Neural crest cell (in vitro differentiated cells): Measurements from ENCODE around the gene GIT2. TPM values are rescaled to one million over a fixed set of nuclear protein-coding genes. Genes with fewer than 3 reads are reported as not detected.

Experiments used
- DNase-seq: peaks from one replicate; pipeline ENCODE4 v3.0.0; 2021; ENCODE audit warnings: low read depth, mixed read lengths, low spot score
- H3K27ac Mint-ChIP-seq: one replicate; pipeline ENCODE4 v1.8.0; 2021; ENCODE audit warnings: mild to moderate bottlenecking, mixed read lengths; ENCODE audit not compliant: unreplicated experiment
- H3K27me3 Mint-ChIP-seq: 2 replicates; pipeline ENCODE4 v1.8.0; 2021; ENCODE audit warnings: low read depth, mild to moderate bottlenecking, mixed read lengths
- H3K36me3 Mint-ChIP-seq: 2 replicates; pipeline ENCODE4 v1.8.0; 2021; ENCODE audit warnings: low read depth, mild to moderate bottlenecking, mixed read lengths
- H3K4me1 Mint-ChIP-seq: 2 replicates; pipeline ENCODE4 v1.8.0; 2021; ENCODE audit warnings: mixed read lengths
- H3K4me3 Mint-ChIP-seq: one replicate; pipeline ENCODE4 v1.8.0; 2021; ENCODE audit warnings: mild to moderate bottlenecking, mixed read lengths
- H3K9me3 Mint-ChIP-seq: 2 replicates; pipeline ENCODE4 v1.8.0; 2021; ENCODE audit warnings: mixed read lengths
- CTCF ChIP-seq: fragments of 200-600 bp; sonication (generic); conservative IDR thresholded peaks from 2 replicates; pipeline ENCODE4 v1.5.0; 2021; ENCODE audit warnings: antibody characterized with exemption, mild to moderate bottlenecking
- total RNA-seq: library from RNA; stranded (reverse); gene quantifications from 2 replicates; pipeline ENCODE4 v1.2.1, GENCODE V29; 2021

GIT2 gene
- total RNA-seq, 1 donor from 2014 or later: 31.1 TPM

GRCh38 chr12:109880938-109881337 lies 115.2 kb downstream of the GIT2 start:
- Mint-ChIP-seq H3K9me3 (no peaks in the 10 kb centered on the region), H3K27ac (no peak overlapping the region), H3K4me3 (peak overlapping the region; percentile 93), H3K27me3 (peaks cover 41% of the 10 kb centered on the region), H3K4me1 (peaks cover 39% of the 10 kb centered on the region), H3K36me3 (no peaks in the 10 kb centered on the region)
- no peak for TF ChIP-seq CTCF
- DNase-seq: no peak

GRCh38 chr12:109880043-109880931 lies 115.9 kb downstream of the GIT2 start, which contains the start of gene GLTP:
TSS of gene GLTP (minus strand) at chr12:109880541. CDS start at chr12:109880374, 167 bp downstream.
- peak within 1 kb of the TSS; percentile 85 for H3K27ac Mint-ChIP-seq
- H3K9me3 Mint-ChIP-seq: no peaks in the 10 kb centered on the region
- peak within 1 kb of the TSS; percentile 95 for H3K4me3 Mint-ChIP-seq
- peaks cover 41% of the 10 kb centered on the region for H3K27me3 Mint-ChIP-seq
- H3K4me1 Mint-ChIP-seq: peaks cover 45% of the 10 kb centered on the region
- H3K36me3 Mint-ChIP-seq: no peaks in the 10 kb centered on the region
- TF ChIP-seq CTCF: peak; percentile 64
- DNase-seq: peak; percentile 76

Other genes starting within 250 kb of the GIT2 start
- gene TRPV4, start 163.0 kb downstream of the GIT2 start, total RNA-seq: 3.5 and 3.7 TPM in 2 replicates
- gene GLTP, start 115.8 kb downstream of the GIT2 start, total RNA-seq: 32.0 and 34.0 TPM in 2 replicates
- 27.6 and 31.4 TPM in 2 replicates for gene TCHP, start 96.1 kb downstream of the GIT2 start, total RNA-seq
- gene ANKRD13A, start 3.1 kb upstream of the GIT2 start, total RNA-seq: 29.5 and 30.0 TPM in 2 replicates
- gene C12orf76, start 52.2 kb upstream of the GIT2 start, total RNA-seq: 23.8 and 24.4 TPM in 2 replicates
- 40.4 and 43.5 TPM in 2 replicates for gene IFT81, start 128.0 kb upstream of the GIT2 start, total RNA-seq